Kidney epithelial cell (primary cell): ENCODE data around the gene CEP57. TPM values are rescaled to one million over a fixed set of nuclear protein-coding genes. Genes with fewer than 3 reads are reported as not detected.

Experiments used
- DNase-seq: peaks from one replicate; pipeline ENCODE4 v3.0.0-alpha.2; 2010; ENCODE audit warnings: low read depth
- H3K27me3 ChIP-seq: 2 replicates; pipeline ENCODE4 v1.6.0; 2011; ENCODE audit warnings: low read length; ENCODE audit not compliant: control insufficient read depth, insufficient read depth
- H3K36me3 ChIP-seq: 2 replicates; pipeline ENCODE4 v1.5.1; 2011; ENCODE audit warnings: low read length; ENCODE audit not compliant: control insufficient read depth, insufficient read depth
- H3K4me3 ChIP-seq: 2 replicates; pipeline ENCODE4 v1.5.1; 2011; ENCODE audit warnings: low read depth, mild to moderate bottlenecking, control low read depth, low read length
- total RNA-seq: library from RNA; depleted of rRNA; stranded (reverse); fragments of >200 nt; gene quantifications from 2 replicates; pipeline ENCODE4 v1.2.3, GENCODE V29; 2015
- TF ChIP-seq, protein P1 (sequence below): IDR thresholded peaks from 2 replicates; pipeline ENCODE4 v1.5.1; 2011; ENCODE audit warnings: mild to moderate bottlenecking, moderate library complexity, low read length, control low read depth, inconsistent platforms; ENCODE audit not compliant: insufficient read depth, poor library complexity, severe bottlenecking

CEP57 gene
- 44.8 and 51.8 TPM in 2 replicates for total RNA-seq

DNA sequence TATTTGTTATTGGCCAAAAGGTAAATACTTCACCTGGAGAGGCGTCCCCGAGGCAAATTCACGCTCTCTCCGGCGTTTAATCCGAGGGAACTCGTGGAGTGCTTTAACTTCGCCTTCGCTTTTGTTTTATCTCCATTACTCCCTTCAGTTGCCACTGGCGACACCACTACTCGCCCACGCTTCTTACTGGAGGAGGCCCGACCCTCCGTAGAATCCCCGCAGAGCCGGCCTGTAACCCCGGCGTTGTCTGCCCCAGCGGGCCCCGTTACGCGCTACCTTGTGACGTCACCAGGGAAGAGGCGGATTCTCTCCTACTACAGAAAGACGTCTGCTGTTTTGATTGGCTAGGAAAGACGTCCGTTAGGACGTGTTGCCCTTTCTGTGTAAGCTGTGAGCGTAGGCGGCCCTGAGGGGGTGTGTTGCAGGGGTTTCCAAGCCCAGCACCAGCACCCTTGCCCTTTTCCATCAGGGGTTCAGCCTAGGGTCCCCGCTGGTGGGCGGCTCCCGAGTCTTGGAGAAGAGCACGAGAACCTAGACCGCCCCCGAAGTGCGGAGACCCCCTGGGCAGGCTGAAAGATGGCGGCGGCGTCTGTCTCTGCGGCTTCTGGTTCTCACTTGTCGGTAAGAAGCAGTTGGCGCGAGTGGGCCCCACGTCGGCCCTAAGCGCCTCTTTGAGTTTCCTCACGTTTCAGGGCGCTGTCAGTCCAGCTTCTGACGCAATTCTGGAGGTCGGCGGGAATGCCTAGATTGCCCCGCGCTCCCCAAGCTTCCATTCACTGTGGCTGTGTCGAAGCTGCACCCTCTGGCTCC lies at the start of gene CEP57:
TSS of gene CEP57 (plus strand) at position 376 of the 810 bp plus-strand sequence. CDS start at position 577, 201 bp downstream.
- Histone ChIP-seq H3K27me3 (no peaks in the 10 kb centered on the region), H3K4me3 (peak within 1 kb of the TSS; percentile 71), H3K36me3 (no peaks in the 10 kb centered on the region)
- TF ChIP-seq, protein P1, sequence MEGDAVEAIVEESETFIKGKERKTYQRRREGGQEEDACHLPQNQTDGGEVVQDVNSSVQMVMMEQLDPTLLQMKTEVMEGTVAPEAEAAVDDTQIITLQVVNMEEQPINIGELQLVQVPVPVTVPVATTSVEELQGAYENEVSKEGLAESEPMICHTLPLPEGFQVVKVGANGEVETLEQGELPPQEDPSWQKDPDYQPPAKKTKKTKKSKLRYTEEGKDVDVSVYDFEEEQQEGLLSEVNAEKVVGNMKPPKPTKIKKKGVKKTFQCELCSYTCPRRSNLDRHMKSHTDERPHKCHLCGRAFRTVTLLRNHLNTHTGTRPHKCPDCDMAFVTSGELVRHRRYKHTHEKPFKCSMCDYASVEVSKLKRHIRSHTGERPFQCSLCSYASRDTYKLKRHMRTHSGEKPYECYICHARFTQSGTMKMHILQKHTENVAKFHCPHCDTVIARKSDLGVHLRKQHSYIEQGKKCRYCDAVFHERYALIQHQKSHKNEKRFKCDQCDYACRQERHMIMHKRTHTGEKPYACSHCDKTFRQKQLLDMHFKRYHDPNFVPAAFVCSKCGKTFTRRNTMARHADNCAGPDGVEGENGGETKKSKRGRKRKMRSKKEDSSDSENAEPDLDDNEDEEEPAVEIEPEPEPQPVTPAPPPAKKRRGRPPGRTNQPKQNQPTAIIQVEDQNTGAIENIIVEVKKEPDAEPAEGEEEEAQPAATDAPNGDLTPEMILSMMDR = no peak
- peak; percentile 95 for DNase-seq

DNA sequence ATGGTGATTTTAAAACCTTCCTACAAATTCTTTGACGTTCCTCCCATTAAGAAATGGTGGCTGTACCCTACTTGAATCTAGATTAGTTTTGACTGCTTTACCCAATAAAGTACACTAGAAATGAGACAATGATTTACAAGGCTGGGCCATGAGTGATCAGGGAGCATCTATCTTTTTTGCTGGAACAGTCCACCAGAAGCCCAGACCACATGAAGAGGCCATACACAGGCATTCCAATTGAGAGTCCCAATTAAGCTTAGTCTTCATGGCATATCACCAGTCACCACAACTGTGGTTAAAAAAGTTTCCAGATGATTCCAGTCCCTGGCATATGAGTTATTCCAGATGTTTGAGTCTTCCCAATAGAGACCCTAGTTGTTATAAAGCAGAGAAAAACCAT lies 40.2 kb upstream of the CEP57 start:
- DNase-seq = no peak
- no peaks in the 10 kb centered on the region for H3K27me3 ChIP-seq
- H3K4me3 ChIP-seq = no peak overlapping the region
- H3K36me3 ChIP-seq = no peaks in the 10 kb centered on the region
- TF ChIP-seq, protein P1 = no peak

GRCh38 chr11:95751515-95751914 lies 38.8 kb upstream of the CEP57 start:
- H3K4me3 ChIP-seq = no peak overlapping the region
- TF ChIP-seq, protein P1 = no peak
- no peak for DNase-seq
- no peaks in the 10 kb centered on the region for H3K27me3 ChIP-seq
- no peaks in the 10 kb centered on the region for H3K36me3 ChIP-seq

GRCh38 chr11:95760941-95761340 lies 29.4 kb upstream of the CEP57 start:
- DNase-seq = no peak
- TF ChIP-seq, protein P1 = no peak
- Histone ChIP-seq H3K27me3 (no peaks in the 10 kb centered on the region), H3K36me3 (no peaks in the 10 kb centered on the region), H3K4me3 (no peak overlapping the region)

- Histone ChIP-seq H3K27me3 (no peaks in the 10 kb centered on the region), H3K36me3 (no peaks in the 10 kb centered on the region), H3K4me3 (no peak overlapping the region)
- TF ChIP-seq, protein P1 = no peak
- DNase-seq = no peak
Observed at GRCh38 chr11:95762534-95762933, 27.8 kb upstream of the CEP57 start.

GRCh38 chr11:95764267-95764898 lies 25.9 kb upstream of the CEP57 start:
- Histone ChIP-seq H3K4me3 (no peak overlapping the region), H3K27me3 (no peaks in the 10 kb centered on the region), H3K36me3 (no peaks in the 10 kb centered on the region)
- TF ChIP-seq, protein P1 = peak; percentile 50
- no peak for DNase-seq
